DND-41 (cell line): ENCODE measurements around the gene ZSWIM6.

Experiments used
- ATAC-seq: fragments of 200-7000 bp; cut with Tn5 transposase; 3 replicates; pipeline ENCODE4 v1.9.1; 2021; ENCODE audit warnings: low read depth; ENCODE audit not compliant: insufficient read depth
- DNase-seq: peaks from one replicate; pipeline ENCODE4 v3.0.0-alpha.2; 2020
- H2AFZ ChIP-seq: 2 replicates; pipeline ENCODE4 v1.6.0; 2012; ENCODE audit warnings: low read depth, low read length
- H3K27ac ChIP-seq: 2 replicates; pipeline ENCODE4 v1.5.1; 2012; ENCODE audit warnings: low read length, inconsistent platforms
- H3K27me3 ChIP-seq: fragments of 200-600 bp; sonication (generic); 2 replicates; pipeline ENCODE4 v1.6.0; 2012; ENCODE audit warnings: low read length, mild to moderate bottlenecking, inconsistent platforms; ENCODE audit not compliant: insufficient read depth, poor library complexity
- H3K36me3 ChIP-seq: 2 replicates; pipeline ENCODE4 v1.5.1; 2012; ENCODE audit warnings: low read length, inconsistent platforms; ENCODE audit not compliant: insufficient read depth
- H3K4me1 ChIP-seq: 2 replicates; pipeline ENCODE4 v1.5.1; 2012; ENCODE audit warnings: mild to moderate bottlenecking, low read length; ENCODE audit not compliant: insufficient read depth
- H3K4me2 ChIP-seq: 2 replicates; pipeline ENCODE4 v1.6.0; 2012; ENCODE audit warnings: mild to moderate bottlenecking, moderate library complexity, low read length, inconsistent platforms; ENCODE audit not compliant: insufficient read depth
- H3K4me3 ChIP-seq, 2 experiments: fragments of 200-600 bp in 1 of 2; shearing (Covaris generic) in 1 of 2; 2 replicates each; pipeline ENCODE4 v1.5.1; 2012 to 2016; ENCODE audit warnings: inconsistent platforms in 2 of 2, low read length in 2 of 2, mild to moderate bottlenecking in 2 of 2, low read depth in 1 of 2, moderate library complexity in 1 of 2
- H3K79me2 ChIP-seq: 2 replicates; pipeline ENCODE4 v1.6.0; 2012; ENCODE audit warnings: low read length, inconsistent platforms; ENCODE audit not compliant: insufficient read depth
- H3K9ac ChIP-seq: 2 replicates; pipeline ENCODE4 v1.6.0; 2012; ENCODE audit warnings: low read depth, mild to moderate bottlenecking, inconsistent platforms, low read length, moderate library complexity
- H3K9me3 ChIP-seq: 2 replicates; pipeline ENCODE4 v1.5.1; 2012; ENCODE audit warnings: low read length, moderate library complexity, mild to moderate bottlenecking, inconsistent platforms; ENCODE audit not compliant: insufficient read depth, severe bottlenecking
- H4K20me1 ChIP-seq: 2 replicates; pipeline ENCODE4 v1.6.0; 2012; ENCODE audit warnings: low read length; ENCODE audit not compliant: insufficient read depth
- CTCF ChIP-seq: IDR thresholded peaks from 2 replicates; pipeline ENCODE4 v1.5.1; 2012; ENCODE audit warnings: borderline replicate concordance, low read length, moderate library complexity, mild to moderate bottlenecking; ENCODE audit not compliant: poor library complexity, severe bottlenecking; ENCODE audit errors: extremely low read depth
- EZH2 ChIP-seq: IDR thresholded peaks from 3 replicates; pipeline ENCODE4 v1.6.1; 2012; ENCODE audit warnings: borderline replicate concordance, low read depth, mild to moderate bottlenecking, moderate library complexity, low read length, inconsistent platforms; ENCODE audit not compliant: severe bottlenecking

Gene ZSWIM6

GRCh38 chr5:61455179-61456006 lies 123.3 kb downstream of the ZSWIM6 start:
- DNase-seq (no peak), ATAC-seq (no peak)
- H3K9me3 ChIP-seq: no peaks in the 10 kb centered on the region
- H4K20me1 ChIP-seq: no peaks in the 10 kb centered on the region
- no peaks in the 10 kb centered on the region for H3K4me1 ChIP-seq
- no peak overlapping the region for H3K4me2 ChIP-seq
- no peaks in the 10 kb centered on the region for H3K36me3 ChIP-seq
- H3K9ac ChIP-seq: no peak overlapping the region
- H3K4me3 ChIP-seq: no peak overlapping the region
- no peak overlapping the region for H2AFZ ChIP-seq
- no peak overlapping the region for H3K27ac ChIP-seq
- H3K79me2 ChIP-seq: no peaks in the 10 kb centered on the region
- no peak for TF ChIP-seq EZH2
- no peak for TF ChIP-seq CTCF
- no peaks in the 10 kb centered on the region for H3K27me3 ChIP-seq

- Histone ChIP-seq H3K36me3 (no peaks in the 10 kb centered on the region), H3K4me1 (no peaks in the 10 kb centered on the region), H2AFZ (no peak overlapping the region), H3K9ac (no peak overlapping the region), H3K79me2 (no peaks in the 10 kb centered on the region), H3K4me3 (no peak overlapping the region), H3K9me3 (no peaks in the 10 kb centered on the region), H3K4me2 (no peak overlapping the region), H3K27ac (no peak overlapping the region), H3K27me3 (no peaks in the 10 kb centered on the region), H4K20me1 (no peaks in the 10 kb centered on the region)
- no peak for TF ChIP-seq EZH2
- TF ChIP-seq CTCF: no peak
- DNase-seq (no peak), ATAC-seq (no peak)
These were observed 128.4 kb downstream of the ZSWIM6 start for GRCh38 chr5:61460471-61460870.

- no peak overlapping the region for H3K4me3 ChIP-seq
- H3K4me2 ChIP-seq: no peak overlapping the region
- ATAC-seq: no peak
- H4K20me1 ChIP-seq: no peaks in the 10 kb centered on the region
- no peak for TF ChIP-seq EZH2
- TF ChIP-seq CTCF: no peak
- H3K36me3 ChIP-seq: no peaks in the 10 kb centered on the region
- no peaks in the 10 kb centered on the region for H3K27me3 ChIP-seq
- H2AFZ ChIP-seq: no peak overlapping the region
- H3K9me3 ChIP-seq: no peaks in the 10 kb centered on the region
- no peak overlapping the region for H3K9ac ChIP-seq
- no peaks in the 10 kb centered on the region for H3K4me1 ChIP-seq
- H3K27ac ChIP-seq: no peak overlapping the region
- no peaks in the 10 kb centered on the region for H3K79me2 ChIP-seq
- no peak for DNase-seq
These were observed 129.4 kb downstream of the ZSWIM6 start for GRCh38 chr5:61461417-61461816.
